ENCODE measurements around the gene MLIP.

DNA sequence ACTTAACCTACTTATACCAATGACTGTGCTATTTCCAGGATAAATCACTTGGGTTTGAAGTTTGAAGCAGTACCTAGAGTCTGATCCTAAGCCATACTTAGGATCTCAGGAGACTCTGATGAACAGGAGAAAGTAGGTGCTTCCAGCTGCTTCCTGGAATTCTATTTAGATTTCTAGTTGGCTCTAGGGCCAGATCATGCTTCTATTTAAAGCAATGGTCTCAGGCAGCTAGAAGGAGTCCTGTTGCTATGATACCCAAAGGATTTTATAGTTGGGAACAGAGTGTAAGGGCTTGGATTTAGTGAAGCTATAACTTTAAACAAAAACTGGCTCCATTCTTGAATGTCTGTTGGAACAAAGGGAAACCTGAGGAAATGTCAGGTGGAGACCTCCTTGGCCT lies 144.6 kb downstream of the MLIP start:
- TF ChIP-seq, protein P1, sequence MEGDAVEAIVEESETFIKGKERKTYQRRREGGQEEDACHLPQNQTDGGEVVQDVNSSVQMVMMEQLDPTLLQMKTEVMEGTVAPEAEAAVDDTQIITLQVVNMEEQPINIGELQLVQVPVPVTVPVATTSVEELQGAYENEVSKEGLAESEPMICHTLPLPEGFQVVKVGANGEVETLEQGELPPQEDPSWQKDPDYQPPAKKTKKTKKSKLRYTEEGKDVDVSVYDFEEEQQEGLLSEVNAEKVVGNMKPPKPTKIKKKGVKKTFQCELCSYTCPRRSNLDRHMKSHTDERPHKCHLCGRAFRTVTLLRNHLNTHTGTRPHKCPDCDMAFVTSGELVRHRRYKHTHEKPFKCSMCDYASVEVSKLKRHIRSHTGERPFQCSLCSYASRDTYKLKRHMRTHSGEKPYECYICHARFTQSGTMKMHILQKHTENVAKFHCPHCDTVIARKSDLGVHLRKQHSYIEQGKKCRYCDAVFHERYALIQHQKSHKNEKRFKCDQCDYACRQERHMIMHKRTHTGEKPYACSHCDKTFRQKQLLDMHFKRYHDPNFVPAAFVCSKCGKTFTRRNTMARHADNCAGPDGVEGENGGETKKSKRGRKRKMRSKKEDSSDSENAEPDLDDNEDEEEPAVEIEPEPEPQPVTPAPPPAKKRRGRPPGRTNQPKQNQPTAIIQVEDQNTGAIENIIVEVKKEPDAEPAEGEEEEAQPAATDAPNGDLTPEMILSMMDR (IDR thresholded peaks at IDR 0.05): no peak
- TF ChIP-seq USF2 (CRISPR knock-in tag; IDR thresholded peaks at IDR 0.05) (no peak), NR2C2 (CRISPR knock-in tag; IDR thresholded peaks at IDR 0.05) (no peak), SMAD4 (CRISPR knock-in tag; IDR thresholded peaks at IDR 0.05) (no peak), NFYB (CRISPR knock-in tag; conservative IDR thresholded peaks at IDR 0.05; ENCODE audit: low read depth) (no peak), ZNF138 (CRISPR knock-in tag; conservative IDR thresholded peaks at IDR 0.05) (no peak), MAX (CRISPR knock-in tag; IDR thresholded peaks at IDR 0.05) (no peak), NFE2L1 (CRISPR knock-in tag; IDR thresholded peaks at IDR 0.05) (no peak)
- TF ChIP-seq, protein P2, sequence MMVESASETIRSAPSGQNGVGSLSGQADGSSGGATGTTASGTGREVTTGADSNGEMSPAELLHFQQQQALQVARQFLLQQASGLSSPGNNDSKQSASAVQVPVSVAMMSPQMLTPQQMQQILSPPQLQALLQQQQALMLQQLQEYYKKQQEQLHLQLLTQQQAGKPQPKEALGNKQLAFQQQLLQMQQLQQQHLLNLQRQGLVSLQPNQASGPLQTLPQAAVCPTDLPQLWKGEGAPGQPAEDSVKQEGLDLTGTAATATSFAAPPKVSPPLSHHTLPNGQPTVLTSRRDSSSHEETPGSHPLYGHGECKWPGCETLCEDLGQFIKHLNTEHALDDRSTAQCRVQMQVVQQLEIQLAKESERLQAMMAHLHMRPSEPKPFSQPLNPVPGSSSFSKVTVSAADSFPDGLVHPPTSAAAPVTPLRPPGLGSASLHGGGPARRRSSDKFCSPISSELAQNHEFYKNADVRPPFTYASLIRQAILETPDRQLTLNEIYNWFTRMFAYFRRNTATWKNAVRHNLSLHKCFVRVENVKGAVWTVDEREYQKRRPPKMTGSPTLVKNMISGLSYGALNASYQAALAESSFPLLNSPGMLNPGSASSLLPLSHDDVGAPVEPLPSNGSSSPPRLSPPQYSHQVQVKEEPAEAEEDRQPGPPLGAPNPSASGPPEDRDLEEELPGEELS (CRISPR knock-in tag; IDR thresholded peaks at IDR 0.05): no peak
